GM18858 (cell line): ENCODE results near the gene CAMKMT.

ENCODE experiments used
- ATAC-seq: cut with Tn5 transposase; IDR thresholded peaks from one replicate; pipeline ENCODE4 v1.9.1; 2021; ENCODE audit not compliant: unreplicated experiment

CAMKMT gene

DNA sequence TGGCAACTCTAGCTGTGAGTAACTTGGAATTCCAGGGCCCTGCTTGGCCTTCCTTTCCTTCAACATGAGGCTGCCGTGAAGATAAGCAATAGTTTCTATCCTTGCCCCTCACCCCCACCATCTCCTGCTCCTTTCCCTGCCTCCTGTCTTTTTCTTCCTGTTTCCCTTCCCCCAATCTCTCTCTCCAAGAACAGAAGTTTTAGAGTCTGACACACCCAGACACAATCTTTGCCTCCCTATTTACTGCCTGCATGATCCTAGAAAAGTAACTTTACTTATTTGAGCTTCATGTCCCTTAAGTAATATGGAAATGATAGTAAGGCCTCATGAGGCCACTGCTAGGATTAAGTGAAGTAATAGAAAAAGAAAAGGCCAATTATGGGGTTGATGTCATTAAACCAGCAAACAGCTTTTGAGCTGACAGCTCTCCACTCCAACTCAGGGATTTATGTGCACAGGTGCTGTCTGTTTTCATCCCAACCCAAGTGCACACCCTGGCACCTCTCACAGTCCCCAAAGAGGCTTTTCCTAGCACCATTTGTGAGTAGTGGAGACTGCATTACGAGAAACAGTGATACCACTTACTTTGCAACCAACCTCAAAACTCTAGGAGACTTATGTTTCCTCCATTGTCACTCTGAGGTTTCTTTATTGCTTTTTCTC, 456.1 kb downstream of the CAMKMT start:
- no peak for ATAC-seq

DNA sequence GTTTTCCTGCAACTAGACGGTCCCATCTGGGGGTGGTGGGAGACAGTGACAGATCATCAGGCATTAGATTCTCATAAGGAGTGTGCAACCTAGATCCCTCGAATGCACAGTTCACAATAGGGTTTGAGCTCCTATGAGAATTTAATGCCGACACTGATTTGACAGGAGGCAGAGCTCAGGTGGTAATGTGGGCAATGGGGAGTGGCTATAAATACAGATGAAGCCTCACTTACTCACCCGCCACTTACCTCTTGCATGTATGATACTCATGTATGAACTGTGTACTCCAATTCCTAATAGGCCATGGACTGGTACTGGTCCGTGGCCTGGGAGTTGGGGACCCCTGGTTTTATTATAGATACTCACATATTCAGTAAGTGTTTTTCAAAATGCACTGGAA, 457.3 kb downstream of the CAMKMT start:
- ATAC-seq: no peak

DNA sequence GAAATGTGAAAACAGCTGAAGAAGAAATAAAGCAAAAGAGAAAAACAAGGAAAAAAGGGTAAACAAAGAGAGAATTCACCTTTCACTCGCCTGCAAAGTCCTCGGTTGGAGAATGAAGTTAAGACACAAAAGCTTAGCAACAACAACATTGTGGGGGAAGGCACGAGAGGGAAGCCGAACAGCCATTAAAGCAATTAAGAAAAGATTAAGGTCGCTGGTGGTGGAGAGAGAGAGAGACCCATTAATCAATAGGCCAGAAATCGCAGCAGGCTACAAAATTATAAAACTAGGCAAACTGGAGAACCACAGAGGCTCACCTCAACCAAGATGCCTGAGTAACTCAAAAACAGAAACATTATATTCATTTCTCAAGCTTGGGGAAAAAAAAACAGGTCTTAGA, 459.8 kb downstream of the CAMKMT start:
- ATAC-seq: no peak

DNA sequence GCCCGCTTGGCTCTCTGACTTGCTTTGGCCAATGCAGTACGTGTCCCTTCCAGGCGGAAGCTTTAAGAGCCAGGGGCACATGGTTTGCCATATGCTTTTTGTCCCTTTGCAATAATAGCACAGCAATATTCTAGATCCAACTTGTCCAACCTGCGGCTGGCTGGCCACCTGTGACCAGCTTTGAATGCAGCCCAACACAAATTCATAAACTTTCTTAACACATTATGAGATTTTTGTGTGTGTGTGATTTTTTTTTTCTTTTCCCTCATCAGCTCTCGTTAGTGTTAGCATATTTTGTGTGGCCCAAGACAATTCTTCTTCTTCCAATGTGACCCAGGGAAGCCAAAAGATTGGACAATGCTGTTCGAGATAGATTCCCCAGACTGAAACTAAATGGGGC, 460.4 kb downstream of the CAMKMT start:
- no peak for ATAC-seq
